Osteocyte (in vitro differentiated cells): ENCODE measurements around the gene TSPAN14. TPM values are rescaled to one million over a fixed set of nuclear protein-coding genes. Genes with fewer than 3 reads are reported as not detected.
"Not testable (repeated sequence)": the region's sequence is repeated elsewhere in the genome, so short reads cannot be mapped to it uniquely, and the experiment has no call there.

Source experiments
- DNase-seq: peaks from one replicate; pipeline ENCODE4 v3.0.0; 2021; ENCODE audit warnings: mixed read lengths; ENCODE audit not compliant: unreplicated experiment; ENCODE audit errors: extremely low spot score
- H3K27ac Mint-ChIP-seq: one replicate; pipeline ENCODE4 v1.8.0; 2021; ENCODE audit warnings: mild to moderate bottlenecking, mixed read lengths; ENCODE audit not compliant: unreplicated experiment
- H3K27me3 Mint-ChIP-seq: one replicate; pipeline ENCODE4 v1.8.0; 2021; ENCODE audit warnings: mixed read lengths; ENCODE audit not compliant: unreplicated experiment
- H3K36me3 Mint-ChIP-seq: one replicate; pipeline ENCODE4 v1.8.0; 2021; ENCODE audit warnings: mixed read lengths; ENCODE audit not compliant: unreplicated experiment
- H3K4me1 Mint-ChIP-seq: one replicate; pipeline ENCODE4 v1.8.0; 2021; ENCODE audit warnings: mixed read lengths; ENCODE audit not compliant: unreplicated experiment
- H3K4me3 Mint-ChIP-seq: one replicate; pipeline ENCODE4 v1.8.0; 2021; ENCODE audit warnings: mild to moderate bottlenecking, moderate library complexity, mixed read lengths; ENCODE audit not compliant: unreplicated experiment
- H3K9me3 Mint-ChIP-seq: one replicate; pipeline ENCODE4 v1.8.0; 2021; ENCODE audit warnings: mixed read lengths; ENCODE audit not compliant: unreplicated experiment
- total RNA-seq: library from RNA; stranded (reverse); gene quantifications from 2 replicates; pipeline ENCODE4 v1.2.1, GENCODE V29; 2021
- TF ChIP-seq, protein P1 (sequence below): fragments of 200-600 bp; sonication (generic); IDR thresholded peaks from 2 replicates; pipeline ENCODE4 v1.5.0; 2021; ENCODE audit warnings: antibody characterized with exemption, mild to moderate bottlenecking, moderate library complexity

The TSPAN14 gene
- total RNA-seq, 1 donor from 2014 or later: 50.7 TPM

DNA sequence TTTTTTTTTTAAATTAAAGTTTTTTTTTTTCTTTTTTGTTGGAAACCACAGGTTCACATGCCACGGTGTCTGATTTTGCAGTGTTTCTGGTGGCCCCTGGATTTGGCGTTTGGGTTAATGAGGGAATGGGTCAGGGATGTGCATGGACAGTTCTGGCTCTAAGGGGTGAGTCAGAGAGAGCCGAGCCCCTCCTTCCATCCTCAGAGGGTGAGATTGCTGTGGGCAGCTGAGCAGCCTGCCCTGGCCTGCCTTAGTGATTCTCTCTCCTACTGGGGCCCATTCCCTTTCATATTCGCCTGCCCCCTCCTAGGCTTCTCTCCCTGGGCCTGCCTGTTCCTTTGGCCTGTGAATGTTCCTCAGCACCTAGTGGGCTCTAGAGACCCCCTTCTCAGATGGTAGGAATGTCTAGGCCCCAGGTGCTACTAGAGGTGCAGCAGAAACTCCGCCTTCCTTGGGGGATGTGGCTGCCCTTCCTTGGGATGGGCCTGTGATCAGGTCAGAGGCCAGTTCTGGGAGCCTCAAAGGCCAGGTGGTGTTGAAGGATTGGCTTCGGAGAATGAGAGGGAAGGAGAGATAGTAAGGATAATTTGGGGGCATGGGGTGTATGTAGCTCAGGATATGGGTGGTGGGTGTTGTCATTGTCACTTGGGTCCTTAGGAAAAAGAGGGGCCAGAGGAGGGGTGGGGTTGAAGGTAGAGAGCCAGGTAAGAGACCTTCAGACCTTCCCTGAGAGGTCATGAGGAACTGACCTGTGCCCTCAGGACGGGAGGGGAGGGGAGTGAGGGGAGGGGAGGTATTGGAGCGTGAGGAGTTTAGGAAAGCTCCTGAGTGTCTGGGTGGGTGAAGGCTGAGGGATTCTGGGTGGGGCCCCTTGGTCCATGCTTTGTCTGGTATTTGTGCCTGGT lies 19.8 kb downstream of the TSPAN14 start:
- TF ChIP-seq, protein P1, sequence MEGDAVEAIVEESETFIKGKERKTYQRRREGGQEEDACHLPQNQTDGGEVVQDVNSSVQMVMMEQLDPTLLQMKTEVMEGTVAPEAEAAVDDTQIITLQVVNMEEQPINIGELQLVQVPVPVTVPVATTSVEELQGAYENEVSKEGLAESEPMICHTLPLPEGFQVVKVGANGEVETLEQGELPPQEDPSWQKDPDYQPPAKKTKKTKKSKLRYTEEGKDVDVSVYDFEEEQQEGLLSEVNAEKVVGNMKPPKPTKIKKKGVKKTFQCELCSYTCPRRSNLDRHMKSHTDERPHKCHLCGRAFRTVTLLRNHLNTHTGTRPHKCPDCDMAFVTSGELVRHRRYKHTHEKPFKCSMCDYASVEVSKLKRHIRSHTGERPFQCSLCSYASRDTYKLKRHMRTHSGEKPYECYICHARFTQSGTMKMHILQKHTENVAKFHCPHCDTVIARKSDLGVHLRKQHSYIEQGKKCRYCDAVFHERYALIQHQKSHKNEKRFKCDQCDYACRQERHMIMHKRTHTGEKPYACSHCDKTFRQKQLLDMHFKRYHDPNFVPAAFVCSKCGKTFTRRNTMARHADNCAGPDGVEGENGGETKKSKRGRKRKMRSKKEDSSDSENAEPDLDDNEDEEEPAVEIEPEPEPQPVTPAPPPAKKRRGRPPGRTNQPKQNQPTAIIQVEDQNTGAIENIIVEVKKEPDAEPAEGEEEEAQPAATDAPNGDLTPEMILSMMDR: no peak
- H3K9me3 Mint-ChIP-seq: peaks cover 10% of the 10 kb centered on the region
- no peak overlapping the region for H3K4me3 Mint-ChIP-seq
- no peaks in the 10 kb centered on the region for H3K27me3 Mint-ChIP-seq
- H3K4me1 Mint-ChIP-seq: peaks cover 36% of the 10 kb centered on the region
- no peak overlapping the region for H3K27ac Mint-ChIP-seq
- DNase-seq: no peak
- peaks cover 17% of the 10 kb centered on the region for H3K36me3 Mint-ChIP-seq

DNA sequence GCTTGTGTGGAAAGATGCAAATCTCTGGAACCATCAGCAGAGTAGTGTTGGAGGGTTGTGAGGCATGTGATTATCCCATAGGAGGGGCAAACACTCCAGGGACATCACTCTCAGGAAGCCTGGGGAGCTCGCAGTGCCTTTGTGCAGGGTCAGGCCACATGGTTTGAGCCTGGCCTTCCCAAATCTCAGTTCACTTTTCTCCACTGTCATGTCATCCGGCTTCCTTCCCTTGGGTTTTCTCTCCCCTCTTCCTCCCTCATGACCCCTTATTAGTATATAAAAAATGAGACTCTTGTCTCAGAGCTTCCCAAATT lies 20.4 kb downstream of the TSPAN14 start:
- Mint-ChIP-seq H3K27me3 (no peaks in the 10 kb centered on the region), H3K9me3 (peaks cover 10% of the 10 kb centered on the region), H3K4me3 (no peak overlapping the region), H3K27ac (no peak overlapping the region), H3K4me1 (peaks cover 33% of the 10 kb centered on the region), H3K36me3 (peaks cover 14% of the 10 kb centered on the region)
- TF ChIP-seq, protein P1: no peak
- no peak for DNase-seq

DNA sequence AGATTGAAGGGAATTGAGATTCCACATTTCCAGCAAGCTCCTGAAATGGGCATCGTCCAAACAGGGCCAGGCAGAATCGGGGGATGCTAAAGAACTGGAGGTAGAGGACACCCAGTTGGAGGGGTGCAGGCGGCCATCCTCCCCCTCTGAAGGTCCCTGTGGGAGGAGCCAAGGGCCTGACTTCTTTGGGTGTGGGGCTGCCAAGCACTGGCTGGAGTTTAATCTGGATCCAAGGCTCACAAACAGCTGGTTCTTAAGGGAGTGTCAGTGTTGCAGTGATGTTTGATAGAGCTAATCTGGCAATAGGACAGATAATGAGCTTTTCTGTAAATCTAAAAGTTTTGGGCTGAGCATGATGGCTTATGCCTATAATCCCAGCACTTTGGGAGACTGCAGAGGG lies 20.8 kb downstream of the TSPAN14 start:
- Mint-ChIP-seq H3K27ac (no peak overlapping the region), H3K9me3 (peaks cover 10% of the 10 kb centered on the region), H3K36me3 (peaks cover 12% of the 10 kb centered on the region), H3K4me3 (no peak overlapping the region), H3K27me3 (no peaks in the 10 kb centered on the region), H3K4me1 (peaks cover 32% of the 10 kb centered on the region)
- TF ChIP-seq, protein P1: no peak
- no peak for DNase-seq

DNA sequence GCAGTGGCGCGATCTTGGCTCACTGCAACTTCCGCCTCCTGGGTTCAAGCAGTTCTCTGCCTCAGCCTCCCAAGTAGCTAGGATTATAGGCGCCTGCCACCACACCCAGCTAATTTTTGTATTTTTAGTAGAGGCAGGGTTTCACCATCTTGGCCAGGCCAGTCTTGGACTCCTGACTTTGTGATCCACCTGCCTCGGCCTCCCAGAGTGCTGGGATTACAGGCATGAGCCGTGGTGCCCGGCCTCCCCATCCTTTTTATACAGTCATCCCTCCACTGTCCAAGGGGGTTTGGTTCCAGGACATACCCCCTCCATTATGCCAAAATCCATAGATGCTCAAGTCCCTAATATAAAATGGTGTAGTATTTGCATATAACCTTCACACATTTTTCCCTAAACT lies 21.5 kb downstream of the TSPAN14 start:
- peaks cover 32% of the 10 kb centered on the region for H3K4me1 Mint-ChIP-seq

DNA sequence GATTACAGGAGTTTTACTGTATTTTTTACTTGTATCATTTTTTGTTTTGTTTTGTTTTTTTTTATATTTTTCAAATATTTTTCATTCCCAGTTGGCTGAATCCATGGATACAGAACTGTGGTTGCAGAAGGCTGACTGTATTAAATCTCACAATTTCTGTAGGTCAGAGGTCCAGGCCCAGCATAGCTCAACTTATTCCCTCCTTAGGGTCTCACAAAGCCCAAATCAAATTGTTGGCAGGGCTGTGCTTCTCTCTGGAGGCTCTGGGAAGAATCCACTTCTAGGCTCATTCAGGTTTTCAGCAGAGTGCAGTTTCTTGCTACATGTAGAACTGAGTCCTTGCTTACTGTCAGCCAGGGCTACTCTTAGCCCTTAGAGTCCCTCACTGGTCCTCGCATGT lies 22.6 kb downstream of the TSPAN14 start:
- Mint-ChIP-seq H3K4me1 (peaks cover 28% of the 10 kb centered on the region), H3K4me3 (no peak overlapping the region), H3K36me3 (peaks cover 13% of the 10 kb centered on the region), H3K27me3 (no peaks in the 10 kb centered on the region), H3K27ac (no peak overlapping the region), H3K9me3 (peaks cover 10% of the 10 kb centered on the region)
- DNase-seq: no peak
- TF ChIP-seq, protein P1: no peak

More for the DNA sequence above, 21.5 kb downstream of the TSPAN14 start:
- DNase-seq, H3K4me3 Mint-ChIP-seq, H3K27ac Mint-ChIP-seq, H3K27me3 Mint-ChIP-seq: not testable (repeated sequence)
- Mint-ChIP-seq H3K9me3 (peaks cover 10% of the 10 kb centered on the region), H3K36me3 (peaks cover 13% of the 10 kb centered on the region)
